H1 (cell line): ENCODE data around the gene TCFL5. TPM values are rescaled to one million over a fixed set of nuclear protein-coding genes. Genes with fewer than 3 reads are reported as not detected.

Experiments
- ASH2L ChIP-seq: fragments of 200-600, 300-600 bp; sonication (generic); IDR thresholded peaks from one replicate; pipeline ENCODE4 v1.7.1; 2017; ENCODE audit warnings: low read length
- BCL11A ChIP-seq, 2 experiments: IDR thresholded peaks; one replicate each; pipeline ENCODE4 v1.6.1; 2011; ENCODE audit warnings: low read depth in 2 of 2, low read length in 2 of 2, mild to moderate bottlenecking in 2 of 2
- JUND ChIP-seq: IDR thresholded peaks from 2 replicates; pipeline ENCODE4 v1.6.1; 2011; ENCODE audit warnings: mild to moderate bottlenecking, improper control_type of control experiment, low read length
- RBBP5 ChIP-seq: IDR thresholded peaks from 2 replicates; pipeline ENCODE4 v1.7.1; 2012; ENCODE audit warnings: low read depth, mild to moderate bottlenecking, inconsistent platforms, low read length, moderate library complexity, borderline replicate concordance
- TBP ChIP-seq: IDR thresholded peaks from 2 replicates; pipeline ENCODE4 v1.6.1; 2011; ENCODE audit warnings: low read depth, low read length, improper control_type of control experiment
- polyA plus RNA-seq, 7 experiments: library from polyadenylated mRNA; depleted of rRNA in 3 of 7; stranded (reverse) in 5 of 7; unstranded in 2 of 7; fragments of >200 nt in 5 of 7; fragments of 200-250 nt in 2 of 7; gene quantifications; 1 replicate in 5 of 7; 2 replicates in 1 of 7; 4 replicates in 1 of 7; pipeline versions ENCODE4 v1.2.1 to v1.2.3, GENCODE V29; 2011 to 2013; ENCODE audit warnings: missing spikeins in 2 of 7, mixed read lengths in 2 of 7
- total RNA-seq: library from RNA; stranded (reverse); fragmentation: NEBNext Ultra II Directional; extraction: Animal tissue kit (Norgen Biotek cat#: 25700); gene quantifications from 2 replicates; pipeline ENCODE4 v1.2.1, GENCODE V29; 2021
- TF ChIP-seq, protein P1 (sequence below): IDR thresholded peaks from 2 replicates; pipeline ENCODE4 v1.6.1; 2012; ENCODE audit warnings: low read length, inconsistent platforms

The TCFL5 gene
- total and polyA plus RNA-seq, 2 of the 8 experiments (the other 6 are each of a cell fraction or from before 2014, with no cell fraction given) = 6.2 to 15.0 TPM

DNA sequence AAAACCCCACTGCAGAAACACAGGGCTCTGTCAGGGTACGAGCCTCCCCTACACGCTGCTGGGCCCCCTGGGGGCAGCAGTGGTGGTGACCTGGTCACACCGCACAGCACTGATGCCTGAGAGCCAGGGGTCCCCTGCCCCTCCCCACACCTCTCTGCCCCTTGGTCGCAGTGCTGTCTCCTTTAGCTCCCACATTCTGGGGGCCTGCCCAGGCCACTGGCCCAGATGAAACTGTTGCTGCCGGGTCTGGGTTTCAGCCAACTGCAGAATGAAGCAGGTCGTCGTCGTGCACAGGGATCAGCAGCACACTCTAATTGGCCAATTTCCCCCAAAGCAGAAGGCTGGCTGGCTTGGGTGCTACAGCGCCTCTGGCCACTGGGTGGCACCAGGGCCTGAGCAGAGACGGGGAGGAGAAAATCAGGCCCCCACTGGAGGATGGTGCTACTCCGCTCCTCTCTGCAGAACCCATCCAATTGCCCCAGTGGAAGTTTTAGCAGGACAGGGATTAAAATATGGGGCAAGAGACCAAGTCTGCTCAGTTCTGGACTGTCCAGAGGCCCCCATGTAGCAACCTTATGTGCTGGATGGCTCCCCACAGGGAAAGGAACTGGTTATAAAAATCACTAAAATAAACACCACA is 38.5 kb upstream of the TCFL5 start (continued):
- TF ChIP-seq, protein P1, sequence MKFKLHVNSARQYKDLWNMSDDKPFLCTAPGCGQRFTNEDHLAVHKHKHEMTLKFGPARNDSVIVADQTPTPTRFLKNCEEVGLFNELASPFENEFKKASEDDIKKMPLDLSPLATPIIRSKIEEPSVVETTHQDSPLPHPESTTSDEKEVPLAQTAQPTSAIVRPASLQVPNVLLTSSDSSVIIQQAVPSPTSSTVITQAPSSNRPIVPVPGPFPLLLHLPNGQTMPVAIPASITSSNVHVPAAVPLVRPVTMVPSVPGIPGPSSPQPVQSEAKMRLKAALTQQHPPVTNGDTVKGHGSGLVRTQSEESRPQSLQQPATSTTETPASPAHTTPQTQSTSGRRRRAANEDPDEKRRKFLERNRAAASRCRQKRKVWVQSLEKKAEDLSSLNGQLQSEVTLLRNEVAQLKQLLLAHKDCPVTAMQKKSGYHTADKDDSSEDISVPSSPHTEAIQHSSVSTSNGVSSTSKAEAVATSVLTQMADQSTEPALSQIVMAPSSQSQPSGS = no peak
- TF ChIP-seq RBBP5 (no peak), ASH2L (peak; percentile 45), JUND (no peak; the same call in 1 of the 2 replicates), TBP (no peak), BCL11A (IDR thresholded peaks at IDR 0.05; ENCODE audit: low read depth in 2 of 2, low read length in 2 of 2) (no peak)
